AG04449 (cell line): ENCODE data around the gene ZNF37A.

ENCODE experiments used
- CTCF ChIA-PET: fragments of 350-600 bp; formaldehyde crosslinking; extraction: SDS; loops from one replicate; lab custom pipeline; 2021; ENCODE audit warnings: antibody characterized with exemption; lab: Yijun Ruan, JAX
- POLR2A ChIA-PET: fragments of 400-600, 350-600 bp; formaldehyde crosslinking; extraction: SDS; loops from one replicate; lab custom pipeline; 2020; ENCODE audit warnings: antibody characterized with exemption, inconsistent platforms; lab: Yijun Ruan, JAX
- DNase-seq: peaks from one replicate; pipeline ENCODE4 v3.0.0-alpha.2; 2010; ENCODE audit warnings: low read depth, low spot score
- H3K4me3 ChIP-seq: 2 replicates; pipeline ENCODE4 v1.5.1; 2011; ENCODE audit warnings: low read depth, mild to moderate bottlenecking, control low read depth, low read length
- CTCF ChIP-seq: IDR thresholded peaks from one replicate; pipeline ENCODE4 v1.5.1; 2011; ENCODE audit warnings: mild to moderate bottlenecking, moderate library complexity, low read length, control low read depth, inconsistent platforms; ENCODE audit not compliant: insufficient read depth; ENCODE audit errors: missing control alignments

Gene ZNF37A

GRCh38 chr10:38159004-38159403 is 64.9 kb downstream of the ZNF37A start:
- ChIA-PET CTCF (no interaction called here), POLR2A (no interaction called here)
- DNase-seq, result no peak
- no peak overlapping the region for H3K4me3 ChIP-seq
- TF ChIP-seq CTCF, result no peak

DNA sequence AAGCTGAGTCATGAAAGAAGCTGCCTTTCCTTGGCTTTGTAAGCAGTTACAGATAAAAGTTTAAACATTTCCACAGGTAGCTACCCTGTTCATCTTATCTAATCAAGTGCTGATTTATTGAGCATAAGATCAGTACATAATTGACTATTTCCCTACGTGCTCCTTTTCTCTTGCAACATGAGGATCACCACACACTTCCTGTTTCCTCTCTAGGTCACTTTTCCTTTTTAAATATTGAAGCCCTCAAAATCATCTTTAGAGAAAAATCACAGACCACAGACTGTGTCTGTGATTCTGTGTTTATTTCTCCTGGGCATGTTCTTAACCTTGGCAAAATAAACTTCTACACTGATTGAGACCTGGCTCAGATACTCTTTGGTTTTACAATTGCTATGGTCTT is 69.5 kb downstream of the ZNF37A start:
- no peak overlapping the region for H3K4me3 ChIP-seq
- TF ChIP-seq CTCF, result no peak
- ChIA-PET POLR2A (no interaction called here), CTCF (no interaction called here)
- DNase-seq, result no peak

DNA sequence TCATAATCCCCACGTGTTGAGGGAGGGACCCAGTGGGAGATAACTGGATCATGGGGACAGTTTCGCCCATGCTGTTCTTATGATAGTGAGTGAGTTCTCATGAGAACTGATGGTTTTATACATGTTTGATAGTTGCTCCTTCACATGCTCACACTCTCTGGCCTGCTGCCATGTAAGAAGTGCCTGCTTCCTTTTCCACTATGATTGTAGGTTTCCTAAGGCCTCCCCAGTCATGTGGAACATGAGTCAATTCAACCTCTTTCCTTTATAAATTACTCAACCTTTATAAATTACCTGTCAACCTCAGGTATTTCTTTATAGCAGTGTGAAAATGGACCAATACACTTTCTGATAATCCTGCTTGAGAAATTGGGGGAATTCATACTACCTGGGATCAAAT is 80.2 kb downstream of the ZNF37A start:
- TF ChIP-seq CTCF, result no peak
- H3K4me3 ChIP-seq, result no peak overlapping the region
- DNase-seq, result no peak
- CTCF ChIA-PET, result no interaction called here
- POLR2A ChIA-PET, result no interaction called here

DNA sequence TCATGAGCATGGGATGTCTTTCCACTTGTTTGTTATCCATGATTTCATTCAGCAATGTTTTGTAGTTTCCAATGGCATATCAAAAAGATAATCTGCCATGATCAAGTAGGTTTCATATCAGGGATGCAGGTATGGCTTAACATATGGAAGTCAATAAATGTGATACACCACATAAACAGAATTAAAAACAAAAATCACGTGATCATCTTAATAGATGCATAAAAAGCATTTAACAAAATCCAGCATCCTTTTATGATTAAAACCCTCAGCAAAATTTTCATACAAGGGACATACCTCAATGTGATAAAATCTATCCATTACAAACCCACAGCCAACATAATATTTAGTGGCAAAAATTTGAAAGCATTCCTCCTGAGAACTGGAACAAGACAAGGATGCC is 90.3 kb downstream of the ZNF37A start:
- POLR2A ChIA-PET, result no interaction called here
- DNase-seq, result no peak
- H3K4me3 ChIP-seq, result no peak overlapping the region
- CTCF ChIA-PET, result no interaction called here
- no peak for TF ChIP-seq CTCF
